Measurements from ENCODE around the gene CRHBP.
"Not testable (repeated sequence)": the region's sequence is repeated elsewhere in the genome, so short reads cannot be mapped to it uniquely, and the experiment has no call there.

Gene CRHBP

DNA sequence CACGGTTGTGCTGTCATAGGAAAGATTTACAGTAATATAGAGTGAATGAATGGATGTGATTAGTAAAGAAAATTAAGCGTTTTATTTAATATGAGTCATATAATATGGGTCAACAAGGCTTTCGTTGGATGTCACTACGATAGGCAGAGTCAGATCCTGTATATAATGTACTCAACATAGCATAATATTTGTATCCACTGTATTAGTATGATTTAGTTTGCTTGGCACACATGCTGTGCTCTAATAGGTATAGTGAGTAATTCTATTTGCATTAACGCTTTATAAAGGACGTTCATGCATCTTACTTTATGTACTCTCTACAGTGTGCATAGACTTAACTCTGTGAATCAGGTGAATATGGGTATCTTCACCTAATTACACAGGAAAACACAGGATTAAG is 41.5 kb downstream of the CRHBP start:
- in situ Hi-C loops (cut with MboI; ENCODE audit: low pct_unique_long_range_greater_than_20kb, low sequenced_read_pairs, unreplicated experiment): no loop called here
- TF ChIP-seq, protein P1, sequence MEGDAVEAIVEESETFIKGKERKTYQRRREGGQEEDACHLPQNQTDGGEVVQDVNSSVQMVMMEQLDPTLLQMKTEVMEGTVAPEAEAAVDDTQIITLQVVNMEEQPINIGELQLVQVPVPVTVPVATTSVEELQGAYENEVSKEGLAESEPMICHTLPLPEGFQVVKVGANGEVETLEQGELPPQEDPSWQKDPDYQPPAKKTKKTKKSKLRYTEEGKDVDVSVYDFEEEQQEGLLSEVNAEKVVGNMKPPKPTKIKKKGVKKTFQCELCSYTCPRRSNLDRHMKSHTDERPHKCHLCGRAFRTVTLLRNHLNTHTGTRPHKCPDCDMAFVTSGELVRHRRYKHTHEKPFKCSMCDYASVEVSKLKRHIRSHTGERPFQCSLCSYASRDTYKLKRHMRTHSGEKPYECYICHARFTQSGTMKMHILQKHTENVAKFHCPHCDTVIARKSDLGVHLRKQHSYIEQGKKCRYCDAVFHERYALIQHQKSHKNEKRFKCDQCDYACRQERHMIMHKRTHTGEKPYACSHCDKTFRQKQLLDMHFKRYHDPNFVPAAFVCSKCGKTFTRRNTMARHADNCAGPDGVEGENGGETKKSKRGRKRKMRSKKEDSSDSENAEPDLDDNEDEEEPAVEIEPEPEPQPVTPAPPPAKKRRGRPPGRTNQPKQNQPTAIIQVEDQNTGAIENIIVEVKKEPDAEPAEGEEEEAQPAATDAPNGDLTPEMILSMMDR (IDR thresholded peaks at IDR 0.05; ENCODE audit: extremely low read depth, insufficient read depth, missing control alignments): no peak
- no peak for DNase-seq (ENCODE audit: low spot score)

DNA sequence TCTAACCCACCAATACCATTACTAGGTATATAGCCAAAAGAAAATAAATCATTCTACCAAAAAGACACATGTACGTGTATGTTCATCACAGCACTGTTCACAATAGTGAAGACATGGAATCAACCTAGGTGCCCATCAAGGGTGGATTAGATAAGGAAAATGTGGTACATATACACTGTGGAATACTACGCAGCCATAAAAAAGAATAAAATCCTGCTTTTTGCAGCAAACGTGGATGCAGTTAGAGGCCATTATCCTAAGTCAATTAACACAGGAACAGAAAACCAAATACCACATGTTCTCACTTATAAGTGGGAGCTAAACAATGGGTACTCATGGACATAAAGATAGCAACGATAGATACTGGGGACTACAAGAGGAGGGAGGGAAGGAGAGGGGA is 45.4 kb downstream of the CRHBP start:
- DNase-seq (ENCODE audit: low spot score); in situ Hi-C loops (cut with MboI; ENCODE audit: low pct_unique_long_range_greater_than_20kb, low sequenced_read_pairs, unreplicated experiment): not testable (repeated sequence)

DNA sequence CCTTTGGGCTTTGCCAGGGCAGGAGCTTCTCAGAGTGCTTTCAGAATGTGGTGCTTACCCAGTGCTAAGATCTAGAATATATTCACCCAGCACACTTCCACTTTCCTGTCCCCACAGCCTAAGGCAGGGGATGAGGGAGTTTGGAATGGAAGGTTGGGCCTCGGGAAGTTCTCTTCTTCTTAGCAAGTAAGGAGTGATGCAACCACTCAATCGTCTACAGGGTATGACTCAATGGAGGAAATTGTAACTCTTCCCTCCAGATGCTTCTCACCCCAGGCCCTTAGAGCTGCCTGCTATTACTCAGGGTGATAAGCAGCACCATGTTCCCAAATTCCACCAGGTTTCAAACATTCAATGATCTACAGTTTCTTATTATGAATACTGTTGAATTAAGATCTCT is 46.6 kb downstream of the CRHBP start:
- TF ChIP-seq, protein P1 (IDR thresholded peaks at IDR 0.05; ENCODE audit: extremely low read depth, insufficient read depth, missing control alignments): no peak
- no peak for DNase-seq (ENCODE audit: low spot score)
- in situ Hi-C loops (cut with MboI; ENCODE audit: low pct_unique_long_range_greater_than_20kb, low sequenced_read_pairs, unreplicated experiment): no loop called here

DNA sequence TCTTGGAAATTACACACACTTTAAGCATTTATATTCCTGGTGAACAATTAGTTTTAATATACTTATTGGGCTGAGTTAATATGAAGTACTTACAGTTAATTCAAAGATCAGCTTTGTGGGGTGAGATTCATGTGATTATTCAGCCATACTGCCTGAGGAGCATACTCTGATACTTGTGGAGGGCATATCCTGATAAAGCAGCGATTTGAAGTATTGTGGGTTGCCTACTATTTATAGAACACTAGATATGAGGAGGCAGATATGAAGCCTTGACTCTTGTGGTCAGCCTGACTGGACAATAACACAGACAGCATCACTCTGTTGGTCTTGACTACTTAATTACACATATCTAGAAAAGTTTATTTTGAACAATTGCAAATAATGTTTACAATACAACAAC is 50.4 kb downstream of the CRHBP start:
- in situ Hi-C loops (cut with MboI; ENCODE audit: low pct_unique_long_range_greater_than_20kb, low sequenced_read_pairs, unreplicated experiment): no loop called here
- TF ChIP-seq, protein P1 (IDR thresholded peaks at IDR 0.05; ENCODE audit: extremely low read depth, insufficient read depth, missing control alignments): no peak
- no peak for DNase-seq (ENCODE audit: low spot score)

DNA sequence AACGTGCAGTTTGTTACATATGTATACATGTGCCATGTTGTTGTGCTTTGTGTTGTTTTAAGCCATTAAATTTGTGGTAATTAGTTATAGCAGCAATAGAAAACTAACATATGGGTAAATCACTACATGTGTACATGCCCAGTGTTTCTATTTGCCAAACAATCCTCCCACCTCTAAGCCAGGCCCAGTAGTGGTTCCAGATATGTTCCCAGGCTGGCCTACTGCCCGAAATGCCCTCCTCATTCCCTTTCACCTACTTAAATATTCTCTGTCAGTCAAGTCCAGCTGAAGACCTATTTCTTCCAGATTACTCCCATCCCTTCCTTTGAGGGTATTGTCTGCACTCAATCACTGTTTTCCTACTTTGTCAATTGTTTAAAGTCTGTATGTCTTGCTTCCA is 53.3 kb downstream of the CRHBP start:
- TF ChIP-seq, protein P1 (IDR thresholded peaks at IDR 0.05; ENCODE audit: extremely low read depth, insufficient read depth, missing control alignments): no peak
- in situ Hi-C loops (cut with MboI; ENCODE audit: low pct_unique_long_range_greater_than_20kb, low sequenced_read_pairs, unreplicated experiment): no loop called here
- DNase-seq (ENCODE audit: low spot score): no peak

DNA sequence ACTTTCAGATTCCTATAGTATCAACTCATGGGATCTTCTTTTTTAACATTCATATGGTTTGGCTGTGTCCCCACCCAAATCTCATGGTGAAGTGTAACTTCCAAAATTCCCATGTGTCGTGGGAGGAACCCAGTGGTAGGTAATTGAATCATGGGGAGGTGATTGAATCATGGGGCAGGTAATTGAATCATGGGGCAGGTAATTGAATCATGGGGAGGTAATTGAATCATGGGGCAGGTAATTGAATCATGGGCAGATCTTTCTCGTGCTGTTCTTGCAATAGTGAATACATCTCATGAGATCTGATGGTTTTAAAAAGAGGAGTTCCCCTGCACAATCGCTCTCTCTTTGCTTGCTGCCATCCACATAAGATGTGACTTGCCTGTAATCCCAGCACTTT is 55.6 kb downstream of the CRHBP start:
- DNase-seq (ENCODE audit: low spot score): no peak
- in situ Hi-C loops (cut with MboI; ENCODE audit: low pct_unique_long_range_greater_than_20kb, low sequenced_read_pairs, unreplicated experiment): no loop called here
- TF ChIP-seq, protein P1 (IDR thresholded peaks at IDR 0.05; ENCODE audit: extremely low read depth, insufficient read depth, missing control alignments): no peak

DNA sequence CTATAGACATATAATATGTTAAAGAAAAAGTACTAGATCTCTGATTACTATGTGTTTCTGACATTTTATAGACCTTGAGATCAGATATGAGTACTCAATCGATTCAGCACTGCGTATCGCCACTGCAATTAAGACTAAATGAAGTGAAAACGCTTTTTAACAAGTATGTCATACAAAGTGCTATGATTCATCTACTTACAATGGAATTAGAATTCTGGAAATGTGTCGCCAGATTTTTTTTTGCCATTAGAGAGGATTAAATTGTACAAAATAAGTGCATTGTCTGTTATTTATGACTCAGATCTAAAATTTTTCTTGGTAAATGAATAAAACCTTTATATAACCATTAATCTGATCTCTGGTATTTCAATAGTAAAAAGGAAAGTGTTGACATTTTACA is 57.4 kb downstream of the CRHBP start:
- DNase-seq (ENCODE audit: low spot score): no peak
- TF ChIP-seq, protein P1 (IDR thresholded peaks at IDR 0.05; ENCODE audit: extremely low read depth, insufficient read depth, missing control alignments): no peak
- in situ Hi-C loops (cut with MboI; ENCODE audit: low pct_unique_long_range_greater_than_20kb, low sequenced_read_pairs, unreplicated experiment): no loop called here
